GM12873 (cell line): ENCODE data around the gene BPIFA2.

Source experiments
- TF ChIP-seq, protein P1 (sequence below): IDR thresholded peaks from 2 replicates; pipeline ENCODE4 v1.5.1; 2012; ENCODE audit warnings: low read depth, mild to moderate bottlenecking, moderate library complexity, low read length, control low read depth; ENCODE audit not compliant: insufficient read depth; ENCODE audit errors: missing control alignments

Gene BPIFA2

DNA sequence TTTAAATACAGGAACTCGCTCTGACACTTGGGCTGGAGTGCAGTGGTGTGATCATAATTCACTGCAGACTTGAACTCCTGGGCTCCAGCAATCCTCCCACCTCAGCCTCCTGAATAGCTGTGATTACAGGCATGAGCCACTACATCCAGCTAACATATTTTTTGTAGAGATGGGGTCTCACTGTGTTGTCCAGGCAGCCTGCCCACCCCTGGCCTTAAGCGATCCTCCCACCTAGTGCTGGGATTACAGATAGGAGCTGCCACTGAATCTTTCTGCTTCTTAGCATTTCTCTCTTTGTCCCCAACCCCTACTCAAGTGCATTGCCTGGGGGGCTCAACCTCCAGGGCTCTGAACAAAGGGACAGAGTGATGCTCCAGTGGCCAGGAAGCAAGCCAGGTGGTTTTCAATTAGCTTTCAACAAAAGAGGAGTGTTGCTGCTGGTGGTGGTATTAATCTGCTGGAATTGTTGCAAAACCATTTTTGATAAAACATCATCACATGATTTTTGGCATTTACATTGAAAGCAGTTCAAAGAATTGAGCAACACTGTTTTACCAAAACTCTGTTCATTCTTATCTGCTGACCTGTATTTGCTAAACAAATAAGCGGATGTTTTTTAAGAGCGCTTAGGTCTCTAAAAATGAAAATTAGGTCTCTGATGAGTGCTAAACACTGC lies 40.4 kb upstream of the BPIFA2 start:
- TF ChIP-seq, protein P1, sequence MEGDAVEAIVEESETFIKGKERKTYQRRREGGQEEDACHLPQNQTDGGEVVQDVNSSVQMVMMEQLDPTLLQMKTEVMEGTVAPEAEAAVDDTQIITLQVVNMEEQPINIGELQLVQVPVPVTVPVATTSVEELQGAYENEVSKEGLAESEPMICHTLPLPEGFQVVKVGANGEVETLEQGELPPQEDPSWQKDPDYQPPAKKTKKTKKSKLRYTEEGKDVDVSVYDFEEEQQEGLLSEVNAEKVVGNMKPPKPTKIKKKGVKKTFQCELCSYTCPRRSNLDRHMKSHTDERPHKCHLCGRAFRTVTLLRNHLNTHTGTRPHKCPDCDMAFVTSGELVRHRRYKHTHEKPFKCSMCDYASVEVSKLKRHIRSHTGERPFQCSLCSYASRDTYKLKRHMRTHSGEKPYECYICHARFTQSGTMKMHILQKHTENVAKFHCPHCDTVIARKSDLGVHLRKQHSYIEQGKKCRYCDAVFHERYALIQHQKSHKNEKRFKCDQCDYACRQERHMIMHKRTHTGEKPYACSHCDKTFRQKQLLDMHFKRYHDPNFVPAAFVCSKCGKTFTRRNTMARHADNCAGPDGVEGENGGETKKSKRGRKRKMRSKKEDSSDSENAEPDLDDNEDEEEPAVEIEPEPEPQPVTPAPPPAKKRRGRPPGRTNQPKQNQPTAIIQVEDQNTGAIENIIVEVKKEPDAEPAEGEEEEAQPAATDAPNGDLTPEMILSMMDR = no peak

DNA sequence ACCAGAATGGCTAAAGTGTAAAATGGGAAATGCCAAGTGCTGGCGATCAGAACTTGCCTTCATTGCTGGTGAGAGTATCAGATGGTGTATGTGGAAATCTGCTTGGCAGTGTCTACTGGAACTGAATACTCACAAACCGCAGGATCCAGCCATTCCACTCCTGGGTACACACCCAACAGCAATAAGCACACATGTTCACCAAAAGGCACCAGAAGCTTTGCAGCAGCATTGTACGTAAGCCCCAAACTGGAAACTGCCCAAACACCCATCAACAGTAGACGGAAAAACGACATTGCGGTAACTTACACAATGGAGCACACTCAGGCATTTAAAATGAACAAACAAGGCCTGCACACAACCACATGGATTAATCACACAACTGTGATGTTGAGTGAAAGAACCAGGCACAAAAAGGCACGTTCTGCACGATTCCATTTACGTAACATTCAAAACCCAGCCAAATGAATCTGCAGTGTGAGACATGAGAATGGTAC lies 37.3 kb upstream of the BPIFA2 start:
- TF ChIP-seq, protein P1 = no peak

DNA sequence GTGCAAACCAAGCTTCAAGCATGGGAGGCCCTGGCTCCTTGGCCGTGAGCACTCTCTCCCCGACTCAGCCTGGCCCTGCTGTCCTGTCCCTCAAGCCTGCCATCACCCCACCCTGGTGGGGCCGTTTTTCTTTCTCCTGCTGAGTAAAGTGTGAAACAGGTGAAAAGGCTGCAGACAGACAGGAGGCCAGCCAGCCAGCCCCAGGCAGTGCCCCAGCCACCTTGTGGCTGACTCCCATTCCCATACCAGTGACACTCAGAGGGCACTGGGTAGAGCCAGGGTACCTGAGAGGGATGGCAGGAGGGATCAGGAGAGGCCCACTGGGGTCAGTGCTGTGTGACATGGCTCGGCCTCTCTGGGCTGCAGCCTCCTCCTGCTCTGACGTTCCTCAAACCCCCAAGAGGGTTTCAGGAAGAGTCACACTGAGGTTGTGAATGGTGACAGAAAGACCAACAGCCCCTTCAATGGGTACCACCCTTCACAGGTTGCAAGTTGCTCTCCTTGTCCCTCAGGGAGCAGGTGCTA lies 35.9 kb upstream of the BPIFA2 start:
- TF ChIP-seq, protein P1 = no peak

DNA sequence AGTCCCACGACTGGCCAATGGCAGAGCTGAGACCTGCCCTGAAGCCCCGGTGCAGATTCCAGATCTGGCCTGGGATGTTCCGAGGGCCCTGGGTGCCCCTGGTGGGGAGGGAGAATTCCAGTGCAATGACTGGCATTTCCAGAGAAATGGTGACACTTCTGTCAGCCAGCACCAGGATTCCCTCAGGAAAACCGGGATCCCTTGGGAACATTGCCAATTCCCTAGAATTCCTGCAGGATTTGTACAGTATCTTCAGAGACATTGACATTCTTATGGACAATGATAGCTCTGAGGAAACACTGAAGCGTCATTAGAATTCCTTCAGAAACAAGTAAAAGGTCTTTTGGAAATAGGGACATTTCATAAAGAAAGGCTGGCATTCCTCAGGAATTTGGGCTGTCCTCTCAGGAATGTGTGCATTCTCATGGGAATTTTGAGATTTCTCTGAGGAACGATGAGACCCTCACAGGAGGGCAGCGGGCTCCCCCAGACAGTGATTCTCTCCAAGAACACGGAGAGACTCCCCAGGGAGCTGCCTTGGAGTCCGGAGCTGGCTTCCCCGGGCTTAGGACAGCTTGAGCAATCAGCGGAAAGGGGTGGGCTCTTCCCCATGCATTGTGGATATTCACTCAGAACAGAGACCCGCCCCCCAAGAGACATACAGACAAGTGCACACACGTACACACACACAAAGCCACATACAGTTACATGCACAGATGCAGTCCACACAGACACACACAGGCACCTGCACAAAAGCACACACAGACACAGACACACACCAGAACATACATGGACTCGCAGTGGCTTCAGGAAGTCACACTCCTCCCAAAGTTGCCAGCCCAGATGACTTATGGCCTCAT lies 35.2 kb upstream of the BPIFA2 start:
- TF ChIP-seq, protein P1 = no peak

DNA sequence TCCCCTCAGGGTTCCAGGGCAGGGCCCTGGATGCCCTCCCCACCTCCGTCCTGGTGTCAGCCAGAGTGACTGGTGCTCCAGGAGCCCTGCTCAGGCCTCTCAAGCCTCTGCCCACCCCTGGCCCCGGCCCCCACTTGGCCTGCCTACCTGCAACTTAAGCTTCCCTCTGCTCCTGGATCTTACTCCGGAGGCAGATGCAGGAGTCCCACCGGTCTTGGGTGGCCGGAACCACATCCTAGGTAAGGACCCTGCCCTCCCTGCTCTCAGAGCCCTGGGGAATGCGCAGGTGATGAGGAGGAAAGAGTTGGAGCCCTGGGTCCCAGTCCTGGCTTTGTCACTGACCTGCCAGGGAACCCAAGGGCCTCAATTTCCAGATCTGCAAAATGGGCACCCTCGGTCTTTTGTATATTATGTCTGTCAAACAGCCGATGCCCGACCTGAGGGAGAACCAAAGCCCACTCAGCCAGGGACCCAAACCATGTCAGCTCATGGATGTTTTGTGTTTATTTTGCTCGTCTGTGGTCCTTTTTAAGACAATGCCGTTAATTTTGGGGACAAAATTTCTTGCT lies 34.5 kb upstream of the BPIFA2 start:
- TF ChIP-seq, protein P1 = no peak

DNA sequence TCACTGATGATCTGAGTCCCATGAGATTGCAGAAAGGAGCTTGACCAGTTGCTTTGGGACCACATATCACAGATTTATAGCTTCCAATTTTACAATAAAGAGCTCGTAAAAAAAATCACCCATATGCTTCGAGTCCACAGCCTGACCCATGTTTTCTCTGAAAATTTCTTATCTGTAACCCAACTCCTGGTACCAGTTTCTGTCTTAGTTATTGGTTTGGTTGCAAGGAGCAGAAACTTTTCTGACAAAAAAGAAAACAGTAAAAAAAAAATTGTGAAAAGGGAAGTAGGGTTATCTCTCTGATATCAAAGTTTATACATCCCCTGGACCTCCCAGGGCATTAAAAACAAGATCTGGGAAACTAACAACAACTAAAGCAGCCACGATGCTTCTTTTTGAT lies 30.8 kb upstream of the BPIFA2 start:
- TF ChIP-seq, protein P1 = no peak

DNA sequence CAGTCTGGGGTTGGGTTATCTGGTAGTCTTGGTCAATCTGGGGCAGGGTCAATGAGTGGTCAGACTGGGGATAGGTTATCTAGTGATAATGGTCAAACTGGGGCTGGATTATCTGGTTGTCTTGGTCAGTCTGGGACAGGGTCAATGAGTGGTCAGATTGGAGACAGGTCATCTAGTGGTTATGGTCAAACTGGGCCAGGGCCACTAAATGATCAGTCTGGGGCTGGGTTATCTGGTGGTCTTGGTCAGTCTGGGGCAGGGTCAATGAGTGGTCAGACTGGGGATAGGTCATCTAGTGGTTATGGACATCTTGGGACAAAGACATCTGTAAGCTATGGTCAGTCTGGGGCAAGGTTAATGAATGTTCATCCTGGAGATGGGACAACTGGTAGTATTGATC lies 28.5 kb upstream of the BPIFA2 start:
- TF ChIP-seq, protein P1 = no peak
